K562 (cell line): ENCODE data around the gene C6orf62.

Experiments used
- ARID2 ChIP-seq: fragments of 450-650 bp; IDR thresholded peaks from 2 replicates; pipeline ENCODE4 v1.6.1; 2017; ENCODE audit warnings: antibody characterized with exemption, mild to moderate bottlenecking
- GABPA ChIP-seq: fragments of 200-800 bp; sonication (Bioruptor generic); conservative IDR thresholded peaks from 2 replicates; pipeline ENCODE4 v1.6.1; 2016; ENCODE audit warnings: low read depth, missing genetic modification characterization, missing compliant biosample characterization
- GABPB1 ChIP-seq: sonication (generic); formaldehyde crosslinking; IDR thresholded peaks from 2 replicates; pipeline ENCODE4 v1.8.0; 2022; ENCODE audit warnings: mild to moderate bottlenecking, missing genetic modification reagents
- MXD1 ChIP-seq: fragments of 250-450 bp; sonication (Bioruptor Pico); IDR thresholded peaks from 2 replicates; pipeline ENCODE4 v1.8.0; 2021; ENCODE audit warnings: borderline replicate concordance, mild to moderate bottlenecking, moderate library complexity; ENCODE audit not compliant: poor library complexity, severe bottlenecking
- NFIC ChIP-seq: fragments of 450-650 bp; IDR thresholded peaks from 2 replicates; pipeline ENCODE4 v1.6.1; 2017; ENCODE audit warnings: mild to moderate bottlenecking, inconsistent platforms
- PHF21A ChIP-seq: fragments of 450-650 bp; IDR thresholded peaks from 2 replicates; pipeline ENCODE4 v1.6.1; 2017; ENCODE audit warnings: low read depth, borderline replicate concordance
- POLR2A ChIP-seq: fragments of 450-650 bp; conservative IDR thresholded peaks from 2 replicates; pipeline ENCODE4 v1.6.1; 2016
- TF ChIP-seq, protein P1 (sequence below): fragments of 250-450 bp; sonication (Bioruptor Pico); IDR thresholded peaks from 2 replicates; pipeline ENCODE4 v1.5.0; 2022; ENCODE audit warnings: mild to moderate bottlenecking

DNA sequence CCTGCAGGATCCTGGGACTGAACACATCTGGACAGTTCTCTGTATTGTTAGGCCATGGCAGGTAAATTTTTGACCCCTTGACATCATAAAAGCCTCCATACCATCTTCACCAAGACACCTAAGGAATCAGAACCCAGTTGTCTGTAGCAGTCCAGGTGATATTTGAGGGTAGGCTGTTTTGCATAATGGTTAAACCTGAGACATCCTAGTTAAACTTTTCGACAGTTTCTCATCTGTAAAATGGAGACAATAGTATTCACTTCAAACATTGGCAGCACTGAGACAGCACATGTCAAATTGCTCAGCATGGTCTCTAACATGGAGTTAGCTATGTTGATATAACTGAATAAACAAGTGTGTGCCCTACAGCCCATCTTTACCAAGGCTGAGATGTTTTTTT lies 24.8 kb downstream of the C6orf62 start:
- TF ChIP-seq GABPA (tag): no peak
- no peak for TF ChIP-seq NFIC
- TF ChIP-seq PHF21A: no peak
- no peak for TF ChIP-seq ARID2
- TF ChIP-seq, protein P1, sequence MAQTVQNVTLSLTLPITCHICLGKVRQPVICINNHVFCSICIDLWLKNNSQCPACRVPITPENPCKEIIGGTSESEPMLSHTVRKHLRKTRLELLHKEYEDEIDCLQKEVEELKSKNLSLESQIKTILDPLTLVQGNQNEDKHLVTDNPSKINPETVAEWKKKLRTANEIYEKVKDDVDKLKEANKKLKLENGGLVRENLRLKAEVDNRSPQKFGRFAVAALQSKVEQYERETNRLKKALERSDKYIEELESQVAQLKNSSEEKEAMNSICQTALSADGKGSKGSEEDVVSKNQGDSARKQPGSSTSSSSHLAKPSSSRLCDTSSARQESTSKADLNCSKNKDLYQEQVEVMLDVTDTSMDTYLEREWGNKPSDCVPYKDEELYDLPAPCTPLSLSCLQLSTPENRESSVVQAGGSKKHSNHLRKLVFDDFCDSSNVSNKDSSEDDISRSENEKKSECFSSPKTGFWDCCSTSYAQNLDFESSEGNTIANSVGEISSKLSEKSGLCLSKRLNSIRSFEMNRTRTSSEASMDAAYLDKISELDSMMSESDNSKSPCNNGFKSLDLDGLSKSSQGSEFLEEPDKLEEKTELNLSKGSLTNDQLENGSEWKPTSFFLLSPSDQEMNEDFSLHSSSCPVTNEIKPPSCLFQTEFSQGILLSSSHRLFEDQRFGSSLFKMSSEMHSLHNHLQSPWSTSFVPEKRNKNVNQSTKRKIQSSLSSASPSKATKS (CRISPR knock-in tag): no peak
- no peak for TF ChIP-seq GABPB1
- TF ChIP-seq MXD1 (CRISPR knock-in tag): no peak
- no peak for TF ChIP-seq POLR2A
